CD14-positive monocyte (primary cell): ENCODE measurements around the gene TRPM2. TPM values are rescaled to one million over a fixed set of nuclear protein-coding genes. Genes with fewer than 3 reads are reported as not detected.
A peak's percentile ranks its signal among the peaks of the same experiment; 100 is the strongest.

Source experiments
- DNase-seq, 3 donors: peaks; one replicate each; pipeline ENCODE4 v3.0.0-alpha.2; 2011 to 2022
- H2AFZ ChIP-seq: 2 replicates; pipeline ENCODE4 v1.6.0; 2012; ENCODE audit warnings: mild to moderate bottlenecking, low read depth, low read length, inconsistent platforms; ENCODE audit not compliant: insufficient read depth, poor library complexity, severe bottlenecking
- H3K27ac ChIP-seq, 2 donors: 1 replicate in 1 of 2; 2 replicates in 1 of 2; pipeline ENCODE4 v1.5.1; 2012 to 2013; ENCODE audit warnings: low read length in 2 of 2, control low read depth in 1 of 2, inconsistent platforms in 1 of 2, low read depth in 1 of 2, mild to moderate bottlenecking in 1 of 2
- H3K27me3 ChIP-seq, 2 donors: one replicate each; pipeline versions ENCODE4 v1.6.0 to v1.6.1; 2011 to 2013; ENCODE audit warnings: low read length in 2 of 2; ENCODE audit not compliant: control insufficient read depth in 2 of 2, insufficient read depth in 2 of 2
- H3K36me3 ChIP-seq, 2 donors: replicated peaks in 1 of 2; 1 replicate in 1 of 2; 2 replicates in 1 of 2; pipeline versions ENCODE4 v1.5.1 to v1.6.1; 2012 to 2013; ENCODE audit warnings: low read length in 2 of 2, control low read depth in 1 of 2, inconsistent platforms in 1 of 2, mild to moderate bottlenecking in 1 of 2; ENCODE audit not compliant: insufficient read depth in 2 of 2, control insufficient read depth in 1 of 2
- H3K4me1 ChIP-seq, 2 donors: 1 replicate in 1 of 2; 2 replicates in 1 of 2; pipeline versions ENCODE4 v1.5.1 to v1.6.1; 2012 to 2013; ENCODE audit warnings: low read length in 2 of 2, control low read depth in 1 of 2, inconsistent platforms in 1 of 2, mild to moderate bottlenecking in 1 of 2, moderate library complexity in 1 of 2; ENCODE audit not compliant: insufficient read depth in 2 of 2, control insufficient read depth in 1 of 2
- H3K4me2 ChIP-seq: replicated peaks from 2 replicates; pipeline ENCODE3; 2012; ENCODE audit warnings: low read length, moderate library complexity, mild to moderate bottlenecking; ENCODE audit not compliant: poor library complexity, severe bottlenecking; ENCODE audit errors: extremely low read depth
- H3K4me3 ChIP-seq, 3 experiments: fragments of 200-600 bp in 1 of 3; sonication (generic) in 1 of 3; replicated peaks in 1 of 3; 1 replicate in 2 of 3; 2 replicates in 1 of 3; pipeline ENCODE4 v1.5.1; 2011 to 2013; ENCODE audit warnings: low read length in 3 of 3, mild to moderate bottlenecking in 3 of 3, control low read depth in 2 of 3, low read depth in 2 of 3, inconsistent platforms in 1 of 3, moderate library complexity in 1 of 3
- H3K79me2 ChIP-seq: 2 replicates; pipeline ENCODE4 v1.6.0; 2012; ENCODE audit warnings: mild to moderate bottlenecking, control low read depth, inconsistent platforms, low read length, moderate library complexity; ENCODE audit not compliant: insufficient read depth
- H3K9ac ChIP-seq: 2 replicates; pipeline ENCODE4 v1.6.0; 2017; ENCODE audit warnings: low read length, mild to moderate bottlenecking; ENCODE audit not compliant: insufficient read depth, poor library complexity, severe bottlenecking
- H3K9me3 ChIP-seq, 2 donors: replicated peaks in 1 of 2; 1 replicate in 1 of 2; 2 replicates in 1 of 2; pipeline versions ENCODE4 v1.5.1 to v1.6.1; 2012 to 2013; ENCODE audit warnings: low read length in 2 of 2, control low read depth in 1 of 2; ENCODE audit not compliant: control insufficient read depth in 1 of 2, insufficient read depth in 1 of 2
- H4K20me1 ChIP-seq: 2 replicates; pipeline ENCODE4 v1.6.0; 2012; ENCODE audit warnings: mild to moderate bottlenecking, low read length, control low read depth, moderate library complexity; ENCODE audit not compliant: insufficient read depth
- H3K27ac Mint-ChIP-seq, 7 donors: one replicate each; pipeline ENCODE4 v1.8.0; 2020; ENCODE audit warnings: mild to moderate bottlenecking in 7 of 7, mixed read lengths in 7 of 7, moderate library complexity in 6 of 7, inconsistent platforms in 2 of 7
- H3K27me3 Mint-ChIP-seq, 3 donors: one replicate each; pipeline ENCODE4 v1.8.0; 2021 to 2022; ENCODE audit warnings: low read depth in 3 of 3, mild to moderate bottlenecking in 3 of 3, mixed read lengths in 3 of 3, moderate library complexity in 3 of 3, inconsistent platforms in 1 of 3
- H3K36me3 Mint-ChIP-seq, 2 donors: one replicate each; pipeline ENCODE4 v1.8.0; 2020; ENCODE audit warnings: mixed read lengths in 2 of 2, inconsistent platforms in 1 of 2, mild to moderate bottlenecking in 1 of 2
- H3K4me1 Mint-ChIP-seq: one replicate; pipeline ENCODE4 v1.8.0; 2020; ENCODE audit warnings: mild to moderate bottlenecking, mixed read lengths
- H3K4me3 Mint-ChIP-seq, 2 donors: one replicate each; pipeline ENCODE4 v1.8.0; 2020; ENCODE audit warnings: mild to moderate bottlenecking in 2 of 2, mixed read lengths in 2 of 2, moderate library complexity in 1 of 2
- H3K9me3 Mint-ChIP-seq, 7 donors: one replicate each; pipeline ENCODE4 v1.8.0; 2020 to 2022; ENCODE audit warnings: mixed read lengths in 7 of 7, mild to moderate bottlenecking in 6 of 7, moderate library complexity in 6 of 7, inconsistent platforms in 2 of 7
- CTCF ChIP-seq: fragments of 200-600 bp; IDR thresholded peaks from one replicate; pipeline ENCODE4 v1.8.0; 2022; ENCODE audit warnings: antibody characterized with exemption, mild to moderate bottlenecking
- WGBS: methylation state at CpG from one replicate; pipeline ENCODE4 v1.1.5; 2013; ENCODE audit warnings: missing lambda C conversion rate; ENCODE audit not compliant: insufficient coverage; 5-methylcytosine and 5-hydroxymethylcytosine counted together
- intact Hi-C, 2 donors: fragments of 100-400 bp; cut with micrococcal nuclease; formaldehyde crosslinking; loops; one replicate each; pipeline versions ENCODE4 v1.15.0 to v1.15.1; 2023
- polyA plus RNA-seq, 3 donors: library from polyadenylated mRNA; depleted of rRNA in 1 of 3; unstranded in 2 of 3; stranded (reverse) in 1 of 3; fragments of 300-500 nt in 2 of 3; fragments of >200 nt in 1 of 3; fragmentation: Illumina TruSeq in 2 of 3; gene quantifications; 1 replicate in 2 of 3; 2 replicates in 1 of 3; pipeline ENCODE4 v1.2.3, GENCODE V29; 2012 to 2021

TRPM2 gene
- polyA plus RNA-seq, 3 donors = 7.6 to 21.6 (median 12.2) TPM

GRCh38 chr21:44414291-44415072 is 61.1 kb downstream of the TRPM2 start:
- no peak for TF ChIP-seq CTCF
- peaks cover 0 to 18% (median 2%) of the 10 kb centered on the region in 7 donors for H3K9me3 Mint-ChIP-seq
- 96% methylated on average over 26 of the region's 30 CpGs for WGBS

GRCh38 chr21:44415073-44416025 is 61.9 kb downstream of the TRPM2 start:
- Mint-ChIP-seq H3K36me3 (peaks cover 69 to 90% of the 10 kb centered on the region in 2 donors), H3K9me3 (peaks cover 0 to 21% (median 1%) of the 10 kb centered on the region in 7 donors), H3K27ac (no peak overlapping the region), H3K4me3 (no peak overlapping the region), H3K4me1 (no peaks in the 10 kb centered on the region), H3K27me3 (peaks cover 0 to 2% (median 0%) of the 10 kb centered on the region in 3 donors)
- Histone ChIP-seq H3K4me2 (no peak overlapping the region), H3K27me3 (no peaks in the 10 kb centered on the region), H3K79me2 (peaks cover 11% of the 10 kb centered on the region), H3K4me3 (no peak overlapping the region), H3K9me3 (peaks cover 0 to 7% of the 10 kb centered on the region in 2 donors), H4K20me1 (peaks cover 36% of the 10 kb centered on the region), H3K27ac (no peak overlapping the region), H3K9ac (no peak overlapping the region), H2AFZ (no peak overlapping the region), H3K4me1 (no peaks in the 10 kb centered on the region), H3K36me3 (peaks cover 76 to 97% of the 10 kb centered on the region in 2 donors)
- intact Hi-C loops = no loop called here
- TF ChIP-seq CTCF = no peak
- 93% methylated on average over 22 of the region's 24 CpGs for WGBS
- no peak for DNase-seq

More at GRCh38 chr21:44414291-44415072, 61.1 kb downstream of the TRPM2 start:
- Histone ChIP-seq H3K36me3 (peaks cover 76 to 88% of the 10 kb centered on the region in 2 donors), H3K79me2 (peaks cover 7% of the 10 kb centered on the region), H2AFZ (no peak overlapping the region), H3K4me3 (no peak overlapping the region), H3K27me3 (no peaks in the 10 kb centered on the region), H3K4me2 (no peak overlapping the region), H4K20me1 (peaks cover 28% of the 10 kb centered on the region), H3K9ac (no peak overlapping the region), H3K9me3 (peaks cover 0 to 7% of the 10 kb centered on the region in 2 donors), H3K27ac (no peak overlapping the region), H3K4me1 (no peaks in the 10 kb centered on the region)
- intact Hi-C loops = no loop called here
- peak overlapping the region in 1 of 7 donors; percentile 14 for H3K27ac Mint-ChIP-seq
- DNase-seq = no peak
- H3K36me3 Mint-ChIP-seq = peaks cover 62 to 88% of the 10 kb centered on the region in 2 donors
- H3K4me3 Mint-ChIP-seq = no peak overlapping the region
- H3K4me1 Mint-ChIP-seq = no peaks in the 10 kb centered on the region
- peaks cover 0 to 2% (median 0%) of the 10 kb centered on the region in 3 donors for H3K27me3 Mint-ChIP-seq
